Cardiac muscle cell (in vitro differentiated cells and primary cell): ENCODE results near the gene XPNPEP1. TPM values are rescaled to one million over a fixed set of nuclear protein-coding genes. Genes with fewer than 3 reads are reported as not detected.

Experiments used
- DNase-seq, 2 donors: peaks; one replicate each; pipeline versions ENCODE4 v3.0.0 to v3.0.0-alpha.2; 2010 to 2017; ENCODE audit warnings: low read depth in 1 of 2, low spot score in 1 of 2
- H3K27ac ChIP-seq: fragments of 200-600 bp; sonication (generic); 2 replicates; pipeline ENCODE4 v1.5.1; 2016
- H3K27me3 ChIP-seq: fragments of 200-600 bp; sonication (generic); 2 replicates; pipeline ENCODE4 v1.6.0; 2016; ENCODE audit warnings: control low read depth
- H3K36me3 ChIP-seq: fragments of 200-600 bp; sonication (generic); 2 replicates; pipeline ENCODE4 v1.5.1; 2016; ENCODE audit warnings: control low read depth
- H3K4me1 ChIP-seq: fragments of 200-600 bp; sonication (generic); 2 replicates; pipeline ENCODE4 v1.8.1; 2017; ENCODE audit warnings: low read depth, mild to moderate bottlenecking, mixed run types
- H3K4me3 ChIP-seq: fragments of 200-600 bp; sonication (generic); 2 replicates; pipeline ENCODE4 v1.5.1; 2016; ENCODE audit warnings: mild to moderate bottlenecking
- H3K9me3 ChIP-seq: fragments of 200-600 bp; sonication (generic); 2 replicates; pipeline ENCODE4 v1.5.1; 2017; ENCODE audit warnings: low read depth, mild to moderate bottlenecking, control low read depth
- CTCF ChIP-seq: IDR thresholded peaks from 2 replicates; pipeline ENCODE4 v1.5.1; 2012; ENCODE audit warnings: low read depth, mild to moderate bottlenecking, low read length
- polyA plus RNA-seq: library from polyadenylated mRNA; unstranded; fragments of >200 nt; fragmentation: Nextera tagmentation; extraction: Ambion mirVana; gene quantifications from 2 replicates; pipeline ENCODE4 v1.2.1, GENCODE V29; 2016
- total RNA-seq: library from RNA; depleted of rRNA; stranded (reverse); fragments of >200 nt; gene quantifications from 2 replicates; pipeline ENCODE4 v1.2.3, GENCODE V29; 2016

Gene XPNPEP1
- total and polyA plus RNA-seq, 2 experiments from 2014 or later: 68.1 to 114 TPM

DNA sequence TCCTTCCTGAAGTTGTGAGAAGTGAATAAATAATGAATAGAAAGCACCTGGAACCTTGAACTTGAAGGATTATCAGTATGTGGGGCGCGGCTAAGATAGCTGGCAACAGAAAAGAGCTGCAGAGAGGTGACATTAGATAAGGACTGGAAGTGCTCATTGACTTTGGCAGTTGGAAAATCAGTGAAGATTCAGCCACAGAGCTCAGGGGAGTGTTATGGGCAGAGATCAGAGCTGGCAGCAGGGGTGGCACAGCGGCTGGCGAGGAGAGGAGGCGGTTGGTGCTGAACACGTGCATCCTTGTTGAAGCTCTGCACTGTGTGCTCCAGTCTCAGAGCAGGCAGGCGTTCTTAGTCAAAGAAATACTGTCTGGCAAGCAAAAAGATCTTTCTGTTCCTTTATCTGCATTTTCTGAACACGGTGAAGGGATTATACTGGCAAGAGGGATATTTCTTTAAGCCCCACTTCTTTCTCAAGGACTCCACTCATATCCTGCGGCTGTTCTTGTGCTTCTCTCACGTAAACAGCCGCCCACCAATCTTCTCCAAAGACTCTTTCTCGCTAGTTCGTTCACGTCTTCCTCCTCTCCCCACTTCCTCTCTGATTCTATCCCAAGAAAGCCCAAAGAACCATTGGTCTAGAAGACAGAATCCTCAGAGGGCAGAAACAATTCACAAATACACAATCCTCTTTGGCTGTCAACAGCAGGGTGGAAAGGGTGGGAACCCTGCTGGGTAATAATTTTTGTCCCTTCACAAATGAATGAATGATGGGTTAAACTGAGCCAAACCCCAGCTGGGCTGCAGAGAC, 45.8 kb upstream of the XPNPEP1 start:
- H3K27me3 ChIP-seq: no peaks in the 10 kb centered on the region
- H3K9me3 ChIP-seq: no peaks in the 10 kb centered on the region
- DNase-seq: peak in 1 of 2 donors; percentile 39
- peaks cover 21% of the 10 kb centered on the region for H3K4me1 ChIP-seq
- H3K27ac ChIP-seq: no peak overlapping the region
- no peak for TF ChIP-seq CTCF
- H3K36me3 ChIP-seq: no peaks in the 10 kb centered on the region
- H3K4me3 ChIP-seq: no peak overlapping the region

GRCh38 chr10:109967739-109968088, 44.4 kb upstream of the XPNPEP1 start:
- Histone ChIP-seq H3K27me3 (no peaks in the 10 kb centered on the region), H3K36me3 (no peaks in the 10 kb centered on the region), H3K4me3 (no peak overlapping the region), H3K27ac (no peak overlapping the region), H3K9me3 (no peaks in the 10 kb centered on the region), H3K4me1 (peaks cover 21% of the 10 kb centered on the region)
- no peak for DNase-seq
- TF ChIP-seq CTCF: no peak

- TF ChIP-seq CTCF: no peak
- H3K4me1 ChIP-seq: peaks cover 22% of the 10 kb centered on the region
These were observed 43.8 kb upstream of the XPNPEP1 start for GRCh38 chr10:109966961-109967738.

DNA sequence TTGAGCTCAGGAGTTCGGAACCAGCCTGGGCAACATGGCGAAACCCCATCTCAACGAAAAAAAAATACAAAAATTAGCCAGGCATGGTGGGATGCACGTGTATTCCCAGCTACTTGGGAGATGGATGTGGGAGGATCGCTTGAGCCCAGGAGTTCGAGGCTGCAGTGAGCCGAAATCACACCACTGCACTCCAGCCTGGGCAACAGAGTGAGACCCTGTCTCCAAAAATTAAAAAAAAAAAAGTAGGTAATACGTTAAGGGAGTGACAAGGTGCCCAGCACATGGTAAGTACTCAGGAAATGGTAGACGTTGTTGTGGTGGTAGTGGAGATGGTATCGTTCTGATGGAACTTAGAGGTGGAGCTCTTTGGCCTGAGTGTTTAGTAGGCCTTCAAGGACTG, 41.0 kb upstream of the XPNPEP1 start:
- Histone ChIP-seq H3K27ac (no peak overlapping the region), H3K4me3 (no peak overlapping the region), H3K9me3 (no peaks in the 10 kb centered on the region), H3K27me3 (no peaks in the 10 kb centered on the region), H3K4me1 (peaks cover 31% of the 10 kb centered on the region), H3K36me3 (no peaks in the 10 kb centered on the region)
- no peak for TF ChIP-seq CTCF
- DNase-seq: no peak

More at GRCh38 chr10:109966961-109967738, 43.8 kb upstream of the XPNPEP1 start:
- H3K27ac ChIP-seq: peak overlapping the region; percentile 29
- no peaks in the 10 kb centered on the region for H3K27me3 ChIP-seq
- no peaks in the 10 kb centered on the region for H3K9me3 ChIP-seq
- DNase-seq: peak in 1 of 2 donors; percentile 83
- no peak overlapping the region for H3K4me3 ChIP-seq
- H3K36me3 ChIP-seq: no peaks in the 10 kb centered on the region

- Histone ChIP-seq H3K4me1 (peaks cover 22% of the 10 kb centered on the region), H3K27me3 (no peaks in the 10 kb centered on the region), H3K36me3 (no peaks in the 10 kb centered on the region), H3K9me3 (no peaks in the 10 kb centered on the region), H3K4me3 (no peak overlapping the region), H3K27ac (no peak overlapping the region)
- TF ChIP-seq CTCF: no peak
- DNase-seq: no peak
These were observed 40.1 kb upstream of the XPNPEP1 start for GRCh38 chr10:109963439-109963838.
